ENCODE measurements around the gene XYLT2.

Gene XYLT2

DNA sequence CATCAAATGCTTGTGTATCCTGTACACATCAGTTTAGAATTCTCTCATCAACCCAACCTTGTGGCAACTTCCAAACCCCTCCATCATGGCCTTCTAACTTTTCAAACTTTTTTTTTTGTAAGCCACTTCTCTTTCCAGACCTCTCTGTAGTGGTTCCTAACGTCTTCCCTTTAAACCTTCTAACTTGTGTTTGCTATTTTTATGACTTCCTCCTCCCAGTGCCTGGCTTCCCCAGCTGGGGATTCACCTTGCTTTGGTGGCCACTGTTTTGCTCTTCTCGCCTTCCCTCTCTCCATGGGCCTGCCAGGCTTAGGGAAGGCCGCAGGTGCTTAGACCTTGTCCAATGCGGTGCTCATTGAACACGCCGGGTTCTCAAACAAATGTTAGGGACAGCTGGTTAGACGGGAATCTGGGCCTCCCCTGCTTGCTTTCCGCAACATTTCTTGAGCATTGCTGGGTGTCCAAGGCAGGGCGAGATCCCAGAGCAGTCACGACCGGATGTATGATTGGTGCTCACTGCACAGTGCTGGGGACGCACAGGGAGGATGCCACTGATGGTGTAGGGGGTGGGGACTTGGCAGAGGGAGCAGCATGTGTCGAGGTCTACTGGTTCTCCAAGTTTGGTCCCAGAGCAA is 1.1 kb upstream of the XYLT2 start:
- Histone ChIP-seq H3K36me3 (ENCODE audit: low read depth) (peaks cover 5% of the 10 kb centered on the region; the same call in 1 of the 2 replicates), H3K4me1 (ENCODE audit: insufficient read depth, poor library complexity, severe bottlenecking) (peaks cover 21% of the 10 kb centered on the region), H3K9me3 (ENCODE audit: severe bottlenecking) (no peaks in the 10 kb centered on the region), H3K4me3 (ENCODE audit: severe bottlenecking) (no peak overlapping the region), H3K27ac (ENCODE audit: poor library complexity, severe bottlenecking) (no peak overlapping the region), H3K27me3 (ENCODE audit: insufficient read depth, poor library complexity, severe bottlenecking) (no peaks in the 10 kb centered on the region)
- DNase-seq (ENCODE audit: low spot score) (peak; percentile 31), ATAC-seq (ENCODE audit: low read depth) (no peak)
- TF ChIP-seq, protein P1, sequence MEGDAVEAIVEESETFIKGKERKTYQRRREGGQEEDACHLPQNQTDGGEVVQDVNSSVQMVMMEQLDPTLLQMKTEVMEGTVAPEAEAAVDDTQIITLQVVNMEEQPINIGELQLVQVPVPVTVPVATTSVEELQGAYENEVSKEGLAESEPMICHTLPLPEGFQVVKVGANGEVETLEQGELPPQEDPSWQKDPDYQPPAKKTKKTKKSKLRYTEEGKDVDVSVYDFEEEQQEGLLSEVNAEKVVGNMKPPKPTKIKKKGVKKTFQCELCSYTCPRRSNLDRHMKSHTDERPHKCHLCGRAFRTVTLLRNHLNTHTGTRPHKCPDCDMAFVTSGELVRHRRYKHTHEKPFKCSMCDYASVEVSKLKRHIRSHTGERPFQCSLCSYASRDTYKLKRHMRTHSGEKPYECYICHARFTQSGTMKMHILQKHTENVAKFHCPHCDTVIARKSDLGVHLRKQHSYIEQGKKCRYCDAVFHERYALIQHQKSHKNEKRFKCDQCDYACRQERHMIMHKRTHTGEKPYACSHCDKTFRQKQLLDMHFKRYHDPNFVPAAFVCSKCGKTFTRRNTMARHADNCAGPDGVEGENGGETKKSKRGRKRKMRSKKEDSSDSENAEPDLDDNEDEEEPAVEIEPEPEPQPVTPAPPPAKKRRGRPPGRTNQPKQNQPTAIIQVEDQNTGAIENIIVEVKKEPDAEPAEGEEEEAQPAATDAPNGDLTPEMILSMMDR (IDR thresholded peaks at IDR 0.05; ENCODE audit: poor library complexity, severe bottlenecking): no peak

DNA sequence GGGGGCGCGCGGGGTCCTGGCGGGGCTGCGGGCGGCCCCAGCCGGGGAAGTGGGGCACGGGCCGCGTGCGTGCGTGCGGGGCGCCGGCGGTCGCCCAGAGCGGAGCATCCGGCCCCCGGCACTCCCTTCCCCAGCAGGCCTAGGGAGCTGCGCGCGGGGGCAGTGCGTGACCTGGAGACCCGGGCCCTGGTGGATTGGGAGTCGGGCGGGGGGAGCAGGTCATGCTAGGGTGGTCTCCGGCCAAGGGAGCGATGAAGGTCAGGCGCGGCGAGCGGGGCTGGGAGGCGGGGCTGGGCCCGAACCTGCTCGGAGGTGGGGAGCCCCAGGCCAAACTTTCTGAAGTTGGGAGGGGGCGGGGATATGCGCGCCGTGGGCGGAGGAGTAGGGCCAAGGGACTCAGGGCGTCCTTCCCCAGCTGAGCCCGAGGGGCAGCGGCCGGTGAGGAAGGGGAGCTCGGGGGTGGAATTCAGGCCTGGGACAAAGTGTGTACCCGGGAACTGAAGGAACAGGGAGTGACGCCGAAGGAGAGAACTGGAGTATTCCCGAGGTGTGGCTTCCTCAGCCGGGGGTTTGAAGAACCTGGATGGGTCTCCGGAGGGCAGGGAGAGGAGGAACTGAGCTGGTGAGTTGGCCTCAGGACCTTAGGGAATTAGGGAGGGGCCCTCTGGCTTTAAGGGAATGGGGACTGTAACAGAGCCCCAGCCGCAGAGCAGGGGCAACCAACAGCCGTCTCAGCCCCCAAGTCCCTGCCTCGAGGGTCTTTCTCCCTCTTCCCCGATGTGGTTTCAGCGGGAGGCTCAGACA is 589 bp downstream of the XYLT2 start:
- H3K9me3 ChIP-seq (ENCODE audit: severe bottlenecking): no peaks in the 10 kb centered on the region
- peaks cover 5% of the 10 kb centered on the region; the same call in 1 of the 2 replicates for H3K36me3 ChIP-seq (ENCODE audit: low read depth)
- no peaks in the 10 kb centered on the region for H3K27me3 ChIP-seq (ENCODE audit: insufficient read depth, poor library complexity, severe bottlenecking)
- peaks cover 21% of the 10 kb centered on the region for H3K4me1 ChIP-seq (ENCODE audit: insufficient read depth, poor library complexity, severe bottlenecking)
- peak overlapping the region; percentile 60 for H3K27ac ChIP-seq (ENCODE audit: poor library complexity, severe bottlenecking)
- ATAC-seq (ENCODE audit: low read depth) (peak; percentile 41), DNase-seq (ENCODE audit: low spot score) (peak; percentile 62)
- TF ChIP-seq, protein P1 (IDR thresholded peaks at IDR 0.05; ENCODE audit: poor library complexity, severe bottlenecking): no peak
- H3K4me3 ChIP-seq (ENCODE audit: severe bottlenecking): peak overlapping the region; percentile 84

DNA sequence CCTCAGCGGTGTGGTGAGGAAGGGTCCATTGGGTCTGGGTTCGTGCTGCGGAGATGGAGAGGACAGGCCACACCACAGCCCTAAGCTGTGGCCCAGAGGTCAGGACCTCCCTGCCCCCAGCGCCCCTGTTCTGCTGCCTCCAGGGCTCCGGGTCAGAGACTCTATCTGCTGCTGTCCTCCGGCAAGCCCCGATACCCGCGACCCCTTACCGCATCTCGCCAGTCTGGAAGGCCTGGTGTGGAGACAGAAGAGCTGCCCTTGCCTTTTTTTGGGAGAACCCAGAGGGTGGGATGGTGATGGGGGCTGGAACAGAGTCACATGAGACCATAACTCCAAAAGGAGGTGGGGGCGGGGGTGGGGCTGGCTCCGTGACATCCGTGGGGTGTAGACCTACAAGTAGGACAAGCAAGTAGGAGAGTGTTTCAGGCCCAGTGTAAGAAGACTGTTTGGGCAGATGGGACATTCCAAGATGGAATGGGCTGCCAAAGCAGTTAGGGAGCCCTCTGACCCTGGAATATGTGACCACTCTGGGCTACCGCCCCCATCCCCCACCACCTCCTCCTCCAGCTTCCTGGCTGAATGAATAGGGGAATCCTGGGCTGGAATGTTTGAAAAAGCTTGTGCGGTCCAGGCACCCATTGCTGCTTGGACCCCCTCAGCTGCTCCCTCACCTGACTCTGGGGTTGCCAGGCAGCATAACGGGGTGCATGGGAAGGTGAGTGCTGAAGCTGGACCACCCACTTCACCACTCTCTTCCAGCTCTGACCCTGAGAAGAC is 1.4 kb downstream of the XYLT2 start:
- H3K27ac ChIP-seq (ENCODE audit: poor library complexity, severe bottlenecking): peak overlapping the region; percentile 60
- no peaks in the 10 kb centered on the region for H3K9me3 ChIP-seq (ENCODE audit: severe bottlenecking)
- ATAC-seq (ENCODE audit: low read depth) (no peak), DNase-seq (ENCODE audit: low spot score) (peak; percentile 56)
- H3K36me3 ChIP-seq (ENCODE audit: low read depth): peaks cover 10% of the 10 kb centered on the region
- TF ChIP-seq, protein P1 (IDR thresholded peaks at IDR 0.05; ENCODE audit: poor library complexity, severe bottlenecking): no peak
- peaks cover 21% of the 10 kb centered on the region for H3K4me1 ChIP-seq (ENCODE audit: insufficient read depth, poor library complexity, severe bottlenecking)
- H3K4me3 ChIP-seq (ENCODE audit: severe bottlenecking): peak overlapping the region; percentile 84
- no peaks in the 10 kb centered on the region for H3K27me3 ChIP-seq (ENCODE audit: insufficient read depth, poor library complexity, severe bottlenecking)

DNA sequence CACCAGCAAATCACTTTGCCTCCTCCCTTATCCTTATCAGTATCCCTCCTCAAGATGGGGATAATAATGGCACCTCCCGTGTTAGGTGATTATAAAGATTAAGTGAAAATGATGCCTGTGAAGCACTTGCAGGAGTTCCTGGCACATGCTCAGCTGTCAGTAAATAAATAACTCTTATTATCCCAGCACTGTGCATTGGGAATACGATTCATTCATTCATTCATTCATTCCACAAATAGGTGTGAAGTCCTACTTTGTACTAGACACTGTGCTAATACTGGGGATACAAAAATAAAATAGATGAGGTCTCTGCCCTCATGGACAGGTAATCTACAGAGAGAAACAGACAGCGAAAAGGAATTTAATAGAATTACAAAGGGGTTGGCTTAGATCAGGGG is 2.0 kb downstream of the XYLT2 start:
- H3K4me3 ChIP-seq (ENCODE audit: severe bottlenecking): no peak overlapping the region
- peaks cover 21% of the 10 kb centered on the region for H3K4me1 ChIP-seq (ENCODE audit: insufficient read depth, poor library complexity, severe bottlenecking)
- peaks cover 16% of the 10 kb centered on the region for H3K36me3 ChIP-seq (ENCODE audit: low read depth)
- ATAC-seq (ENCODE audit: low read depth) (no peak), DNase-seq (ENCODE audit: low spot score) (no peak)
- peak overlapping the region; percentile 27 for H3K27ac ChIP-seq (ENCODE audit: poor library complexity, severe bottlenecking)
- H3K9me3 ChIP-seq (ENCODE audit: severe bottlenecking): no peaks in the 10 kb centered on the region
- TF ChIP-seq, protein P1 (IDR thresholded peaks at IDR 0.05; ENCODE audit: poor library complexity, severe bottlenecking): no peak
- H3K27me3 ChIP-seq (ENCODE audit: insufficient read depth, poor library complexity, severe bottlenecking): no peaks in the 10 kb centered on the region

Measured in RWPE2 (cell line).